ENCODE data around the gene ARHGEF19. TPM values are rescaled to one million over a fixed set of nuclear protein-coding genes. Genes with fewer than 3 reads are reported as not detected.

Gene ARHGEF19
- total and polyA plus RNA-seq, 10 of the 15 experiments (the other 5 are each of a cell fraction or from before 2014, with no cell fraction given) = 0.15 to 2.9 (median 0.67) TPM; not detected in 1

- TF ChIP-seq POLR2AphosphoS5 (IDR thresholded peaks at IDR 0.05; ENCODE audit: low read length) = peak; percentile 56; the same call in 1 of the 2 replicates
Measured at GRCh38 chr1:16206547-16207317, 5.7 kb downstream of the ARHGEF19 start (continued).

- H4K20me1 ChIP-seq (ENCODE audit: control insufficient read depth, insufficient read depth) = no peaks in the 10 kb centered on the region
- H3K9me3 ChIP-seq (replicated peaks; ENCODE audit: control insufficient read depth, insufficient read depth, low read length) = no peaks in the 10 kb centered on the region
- in situ Hi-C loops (cut with MboI) = no loop called here
- peak; percentile 27 for ATAC-seq
- H3K4me3 ChIP-seq = peak overlapping the region; percentile 65; the same call in 1 of the 2 replicates
- H3K79me2 ChIP-seq (ENCODE audit: control insufficient read depth, insufficient read depth, low read length) = no peaks in the 10 kb centered on the region
- 30% methylated on average over 34 of the region's 38 CpGs for WGBS (ENCODE audit: insufficient coverage, insufficient replicate concordance, low lambda C conversion rate, missing lambda C conversion rate)
- no peak for FAIRE-seq
- peak overlapping the region; percentile 36 for H3K4me2 ChIP-seq (ENCODE audit: control insufficient read depth, insufficient read depth)
- no TSS peak for BruUV-seq (replicated peaks)
- intact Hi-C loops (cut with micrococcal nuclease; ENCODE audit: unreplicated experiment) = loop anchor here (1.0 to 5.0 kb wide), 2 partner anchors 10 to 156 kb away; no protein-coding TSS in a partner anchor
- no peak for DNase-seq (ENCODE audit: low read depth, low spot score)
- no peaks in the 10 kb centered on the region for H3K27me3 ChIP-seq (replicated peaks in 1 of 2; ENCODE audit: control insufficient read depth in 2 of 2, insufficient read depth in 2 of 2, low read length in 1 of 2)
- RAD21 ChIA-PET (ENCODE audit: unreplicated experiment) = interaction anchor here (1.4 to 2.1 kb wide), 2 partner anchors 10 to 127 kb away, joined by 5 read pairs; no protein-coding TSS in a partner anchor
- no peak for TF ChIP-seq CBX5 (IDR thresholded peaks at IDR 0.05; ENCODE audit: low read depth)
- no peak for TF ChIP-seq FOXK2 (IDR thresholded peaks at IDR 0.05)
- TF ChIP-seq CEBPZ (IDR thresholded peaks at IDR 0.05; ENCODE audit: low read depth, low read length) = no peak
- TF ChIP-seq YBX1 (IDR thresholded peaks at IDR 0.05) = no peak
- peak; percentile 76 for TF ChIP-seq NR2F1 (conservative IDR thresholded peaks at IDR 0.05)
- POLR2A ChIA-PET = interaction anchor here (0.6 to 1.2 kb wide), 3 partner anchors 11 to 158 kb away, joined by 3 to 15 read pairs (median 3); partner anchors contain the start of gene CPLANE2
- SMC1A ChIA-PET (ENCODE audit: uncharacterized antibody, unreplicated experiment) = no interaction called here
- H3K4me1 ChIP-seq (ENCODE audit: control insufficient read depth, insufficient read depth, low read length) = peaks cover 4% of the 10 kb centered on the region; the same call in 1 of the 2 replicates
- peak overlapping the region; percentile 29 for H2AFZ ChIP-seq (ENCODE audit: control insufficient read depth, low read depth, low read length)
- no peaks in the 10 kb centered on the region for H3K36me3 ChIP-seq (ENCODE audit: control insufficient read depth in 2 of 2, insufficient read depth in 2 of 2, low read length in 1 of 2)
- CTCF ChIA-PET = interaction anchor here (0.5 kb wide), 1 partner anchor 84 kb away, joined by 3 read pairs; no protein-coding TSS in a partner anchor
- no peak overlapping the region for H3K27ac ChIP-seq (ENCODE audit: control insufficient read depth, insufficient read depth)
- no peak overlapping the region for H3K9ac ChIP-seq (ENCODE audit: control insufficient read depth, insufficient read depth, low read length)
Measured at GRCh38 chr1:16205891-16206546, 6.4 kb downstream of the ARHGEF19 start.

All from GM12878 (cell line).